ENCODE measurements around the gene EPN2.
A peak's percentile ranks its signal among the peaks of the same experiment; 100 is the strongest.

EPN2 gene

GRCh38 chr17:19379361-19380065 lies 142.3 kb downstream of the EPN2 start:
- DNase-seq = no peak

GRCh38 chr17:19380481-19381301 lies 143.5 kb downstream of the EPN2 start:
- DNase-seq = no peak

GRCh38 chr17:19381361-19381740 lies 144.2 kb downstream of the EPN2 start:
- no peak for DNase-seq

- DNase-seq = no peak
These were observed 144.7 kb downstream of the EPN2 start for GRCh38 chr17:19381741-19382444.

- no peak for DNase-seq
These were observed 145.6 kb downstream of the EPN2 start for GRCh38 chr17:19382531-19383444.

- no peak for DNase-seq
These were observed 146.7 kb downstream of the EPN2 start for GRCh38 chr17:19383681-19384470.

GRCh38 chr17:19384723-19385391 lies 147.7 kb downstream of the EPN2 start:
- DNase-seq = peak in 50 of 56 donors; percentile 19 to 97 (median 78)

GRCh38 chr17:19385521-19385983 lies 148.4 kb downstream of the EPN2 start:
- no peak for DNase-seq
